NB4 (cell line): Measurements from ENCODE around the gene RNF150.

Source experiments
- CTCF ChIP-seq: IDR thresholded peaks from one replicate; pipeline ENCODE4 v1.5.1; 2012; ENCODE audit warnings: low read depth, low read length
- MYC ChIP-seq: IDR thresholded peaks from 2 replicates; pipeline ENCODE4 v1.6.1; 2011; ENCODE audit warnings: low read depth, low read length
- POLR2A ChIP-seq: IDR thresholded peaks from 2 replicates; pipeline ENCODE4 v1.6.1; 2011; ENCODE audit warnings: mild to moderate bottlenecking; ENCODE audit not compliant: insufficient read length; ENCODE audit errors: extremely low read depth

- TF ChIP-seq CTCF, result no peak
- no peak for TF ChIP-seq POLR2A
- no peak for TF ChIP-seq MYC
Measured at GRCh38 chr4:140901736-140902336, 231.4 kb downstream of the RNF150 start.
